GM12864 (cell line): ENCODE measurements around the gene HS3ST3B1.

Source experiments
- DNase-seq: peaks from one replicate; pipeline ENCODE4 v3.0.0-alpha.2; 2011; ENCODE audit warnings: low read depth
- H3K4me3 ChIP-seq: 2 replicates; pipeline ENCODE4 v1.5.1; 2011; ENCODE audit warnings: mild to moderate bottlenecking, low read depth, low read length, control low read depth
- CTCF ChIP-seq: IDR thresholded peaks from 2 replicates; pipeline ENCODE4 v1.5.1; 2011; ENCODE audit warnings: low read depth, mild to moderate bottlenecking, moderate library complexity, low read length, control low read depth, inconsistent platforms; ENCODE audit errors: missing control alignments

The HS3ST3B1 gene

DNA sequence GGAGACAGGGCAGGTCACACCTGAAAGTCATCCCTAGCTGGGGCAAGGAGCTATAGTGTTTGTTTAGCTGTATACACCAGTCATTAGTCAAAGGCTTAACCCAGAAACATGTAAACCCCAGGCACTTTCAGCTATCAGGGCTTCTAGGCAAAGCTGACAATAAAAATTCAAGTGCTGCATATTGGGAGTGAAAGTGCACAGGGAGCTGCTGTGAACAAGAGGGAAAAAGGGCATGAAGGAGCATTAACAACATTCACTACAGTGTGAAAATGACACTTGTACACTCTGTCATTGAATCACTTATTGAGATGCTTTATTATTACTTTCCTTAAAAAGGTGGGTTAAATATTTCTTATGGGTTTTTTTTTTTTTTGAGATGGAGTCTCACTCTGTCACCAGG lies 92.8 kb downstream of the HS3ST3B1 start:
- DNase-seq, result no peak
- TF ChIP-seq CTCF, result no peak
- H3K4me3 ChIP-seq, result no peak overlapping the region

GRCh38 chr17:14395255-14395654 lies 94.4 kb downstream of the HS3ST3B1 start:
- no peak for TF ChIP-seq CTCF
- no peak for DNase-seq
- H3K4me3 ChIP-seq, result no peak overlapping the region

DNA sequence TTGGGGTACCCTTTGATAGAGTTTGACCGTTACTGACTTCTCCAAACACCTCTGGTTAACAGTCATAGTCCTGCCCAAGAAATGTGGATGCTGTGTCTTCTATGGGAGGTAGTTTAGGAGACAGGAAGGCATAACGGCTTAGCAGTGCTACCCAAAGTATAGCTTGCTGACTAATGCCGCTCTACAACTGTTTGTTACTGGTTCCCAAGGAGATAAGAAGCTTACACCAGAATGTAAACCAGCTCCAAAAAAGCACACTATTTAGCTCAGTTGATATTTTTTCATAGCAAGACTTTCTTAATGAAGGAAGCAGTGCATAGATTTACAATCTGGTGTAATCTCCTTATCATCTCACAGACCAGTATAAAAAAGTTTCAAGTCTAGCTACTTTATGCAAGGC lies 95.7 kb downstream of the HS3ST3B1 start:
- DNase-seq, result no peak
- TF ChIP-seq CTCF, result no peak

DNA sequence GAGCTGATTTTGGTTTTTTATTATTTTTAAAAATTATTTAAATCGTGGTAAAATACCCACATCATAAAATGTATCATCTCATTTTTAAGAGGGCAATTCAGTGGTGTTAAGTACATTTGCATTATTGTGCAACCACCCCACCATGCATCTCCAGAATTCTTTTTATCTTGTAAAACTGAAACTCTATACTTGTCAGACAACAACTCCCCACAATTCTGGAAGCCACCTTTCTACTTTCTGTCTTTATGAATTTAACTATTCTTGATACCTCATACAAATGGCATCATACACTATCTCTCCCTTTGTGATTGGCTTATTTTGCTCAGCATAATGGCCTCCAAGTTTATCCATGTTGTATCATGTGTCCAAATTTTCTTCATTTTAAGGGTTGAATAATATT lies 97.9 kb downstream of the HS3ST3B1 start:
- no peak for TF ChIP-seq CTCF
- no peak overlapping the region for H3K4me3 ChIP-seq
- no peak for DNase-seq

More for the DNA sequence above, 95.7 kb downstream of the HS3ST3B1 start:
- H3K4me3 ChIP-seq, result no peak overlapping the region
